NCI-H2081 treated with DMSO at 0.1 percent for 48 hours (cell line): ENCODE measurements around the gene MAPK12.

ENCODE experiments used
- DNase-seq: peaks from one replicate; lab custom pipeline; 2025; lab: John Stamatoyannopoulos, UW

Gene MAPK12

DNA sequence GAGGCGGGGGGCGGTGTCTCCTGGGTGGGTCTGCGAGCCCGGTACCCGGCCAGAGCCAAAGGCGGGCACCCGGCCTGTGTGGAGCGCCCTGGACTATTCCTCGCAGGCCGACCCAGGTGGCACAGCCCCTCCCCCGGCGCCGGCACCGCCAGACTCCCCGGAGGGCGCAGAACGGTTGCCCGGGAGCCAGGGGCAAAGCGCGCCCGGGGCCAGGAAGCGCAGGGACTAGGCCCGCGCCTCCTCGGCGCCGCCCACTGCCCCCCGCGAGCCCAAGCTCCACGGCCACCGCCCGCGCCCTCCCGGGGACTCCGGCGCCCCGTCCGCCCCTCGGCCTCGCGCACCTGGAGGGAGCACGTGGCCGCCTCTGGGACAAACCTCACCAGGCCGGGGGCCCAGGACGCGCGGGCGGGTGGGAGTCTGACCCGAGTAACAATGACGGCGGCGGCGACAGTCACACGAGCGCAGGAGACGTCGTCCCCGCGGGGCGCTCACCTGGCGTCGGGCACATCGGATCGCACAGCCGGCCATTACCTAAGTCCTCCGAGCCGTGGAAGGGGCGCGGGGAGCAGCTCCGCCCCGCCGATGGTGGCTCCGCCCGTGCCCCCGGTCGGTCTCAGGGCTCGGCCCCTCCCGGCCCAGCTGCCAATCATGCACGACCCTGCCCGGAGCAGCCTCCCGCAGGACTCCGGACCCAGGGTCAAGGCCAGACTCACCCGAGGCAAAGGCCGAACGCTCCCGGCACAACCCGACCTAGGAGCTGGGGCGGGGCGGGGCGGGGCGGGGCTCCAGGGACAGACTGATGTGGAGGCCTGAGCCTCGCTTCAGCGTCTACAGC is 38.5 kb upstream of the MAPK12 start:
- DNase-seq, result no peak

DNA sequence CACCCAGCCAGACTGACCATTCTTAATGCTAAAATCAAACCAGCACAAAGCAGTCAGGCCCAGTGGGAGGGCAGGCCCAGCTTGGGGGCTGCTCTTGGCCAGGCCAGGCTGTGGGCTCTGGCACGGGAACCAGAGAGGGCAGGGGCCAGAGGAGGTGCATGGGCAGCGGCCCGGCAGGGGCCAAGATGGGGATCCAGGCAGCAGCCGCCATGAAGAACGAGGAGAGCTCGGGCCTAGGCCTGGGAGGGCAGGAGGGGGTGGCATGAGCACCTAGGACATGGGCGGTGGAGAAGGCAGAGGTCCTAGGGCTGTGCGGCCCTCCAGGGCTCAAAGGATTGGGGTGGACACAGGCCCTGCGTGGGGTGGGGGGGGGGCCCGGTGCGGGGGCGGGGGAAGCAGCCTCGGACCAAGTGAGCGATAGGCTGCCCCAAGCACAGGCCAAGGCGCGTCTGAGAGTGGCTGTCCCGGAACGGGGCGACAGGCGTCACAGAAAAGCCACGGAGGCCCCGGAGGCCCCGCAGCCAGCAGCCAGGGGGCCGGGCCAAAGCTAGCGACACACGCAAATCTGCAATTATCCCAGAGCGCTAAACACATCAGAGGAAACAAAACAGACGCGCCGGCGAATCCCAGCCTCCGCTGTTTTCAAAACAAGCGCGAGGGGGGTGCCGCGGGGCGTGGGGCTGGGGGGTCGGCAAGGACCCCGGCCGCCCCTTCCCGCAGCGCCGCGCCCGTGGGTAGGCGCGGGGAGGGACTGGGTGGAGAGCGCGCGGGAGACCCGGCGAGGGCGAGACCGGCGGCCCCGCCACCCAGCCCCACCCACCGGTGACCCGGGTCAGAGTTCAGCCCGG is 37.7 kb upstream of the MAPK12 start:
- DNase-seq, result no peak

DNA sequence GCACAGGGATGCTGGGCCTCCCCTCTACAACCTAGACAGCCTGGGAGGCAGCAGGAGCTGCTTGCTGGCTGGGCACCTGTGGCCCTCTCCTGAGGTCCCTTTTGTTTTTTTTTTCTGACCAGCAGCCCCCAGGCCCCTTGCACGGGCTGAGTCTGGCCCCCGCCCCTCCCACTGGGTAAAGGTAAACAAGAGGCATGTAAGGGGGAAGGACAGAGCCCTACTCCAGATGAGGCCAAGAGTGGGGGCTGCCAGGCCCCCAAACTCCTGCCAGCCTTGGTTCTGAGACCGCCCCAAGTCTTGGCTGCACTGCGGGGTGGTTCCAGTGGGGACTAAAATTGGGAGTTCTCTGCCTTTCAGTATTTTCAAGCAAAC is 36.8 kb upstream of the MAPK12 start:
- DNase-seq, result no peak

DNA sequence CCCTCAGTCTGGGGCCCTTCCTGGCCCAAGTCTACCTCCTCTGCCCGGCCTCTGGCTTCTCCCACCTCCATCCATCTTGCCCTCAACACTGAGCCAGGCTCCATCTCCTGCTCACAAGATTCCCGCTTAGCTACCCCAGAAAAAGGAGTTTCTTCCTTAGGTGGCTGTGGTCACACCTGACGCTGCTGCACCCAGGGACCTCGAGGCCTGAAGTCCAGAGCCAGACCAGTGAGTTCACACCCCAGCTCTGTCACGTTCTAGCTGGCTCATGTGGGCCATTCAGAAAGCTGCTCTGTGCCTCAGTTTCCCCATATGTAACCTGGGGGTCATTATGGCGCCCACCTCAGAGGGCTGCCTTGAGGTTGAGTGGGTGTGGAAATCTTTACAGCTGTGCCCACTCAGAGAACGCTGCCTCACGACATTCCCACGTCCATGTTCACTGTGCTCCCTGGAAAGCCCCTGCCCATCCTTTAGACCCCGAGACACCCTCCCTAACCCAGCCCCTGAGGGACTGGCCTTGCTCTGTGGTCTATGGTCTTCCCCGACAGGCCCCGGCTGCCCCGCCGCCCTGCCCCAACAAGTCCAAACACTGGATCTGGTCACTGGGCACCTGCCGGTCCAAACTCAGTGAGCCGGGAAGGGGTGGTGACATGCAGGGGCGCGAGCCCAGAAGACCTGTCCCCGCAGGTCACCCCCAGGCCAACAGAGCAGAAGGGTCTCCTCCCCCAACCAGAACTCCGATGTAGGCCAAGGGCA is 36.2 kb upstream of the MAPK12 start:
- DNase-seq, result no peak

DNA sequence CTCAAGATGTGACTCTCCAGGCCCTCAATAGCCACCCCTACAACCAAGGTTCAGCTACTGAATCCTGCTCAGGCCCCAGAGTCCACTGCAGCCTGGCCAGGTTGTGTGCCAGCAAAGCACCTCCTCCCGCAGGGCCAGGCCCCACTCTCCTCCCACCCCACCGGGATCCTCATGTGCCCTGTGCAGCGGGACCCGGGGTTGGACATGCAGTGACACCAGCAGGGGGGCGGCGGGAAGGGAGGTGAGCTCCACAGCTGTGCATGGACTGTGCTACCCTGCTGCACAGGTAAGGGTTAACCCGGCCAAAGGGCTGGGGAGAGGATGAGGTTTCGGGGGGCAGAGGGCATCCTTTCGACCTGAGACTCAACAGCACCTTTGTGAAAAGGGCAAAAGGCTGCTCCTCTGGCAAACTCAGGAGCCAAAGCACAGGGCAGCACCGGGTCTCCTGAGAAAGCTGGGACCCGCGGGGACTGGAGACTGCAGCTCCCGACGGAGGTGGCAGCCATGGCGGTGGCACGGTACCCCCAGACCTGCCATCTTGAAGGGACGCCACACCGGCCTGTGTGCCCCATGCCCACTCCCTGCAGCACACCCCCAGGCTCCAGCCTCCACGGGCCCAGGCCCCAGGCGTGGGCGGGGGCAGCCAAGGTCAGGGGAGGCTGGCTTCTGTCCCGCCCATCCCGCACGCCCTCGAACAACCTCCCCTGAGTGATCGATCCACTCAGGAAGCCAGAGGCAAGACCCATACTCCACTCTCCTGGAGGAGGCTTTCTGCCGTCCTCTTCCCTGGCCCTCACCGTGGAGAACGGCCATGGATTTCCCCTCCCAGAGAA is 35.4 kb upstream of the MAPK12 start:
- no peak for DNase-seq

DNA sequence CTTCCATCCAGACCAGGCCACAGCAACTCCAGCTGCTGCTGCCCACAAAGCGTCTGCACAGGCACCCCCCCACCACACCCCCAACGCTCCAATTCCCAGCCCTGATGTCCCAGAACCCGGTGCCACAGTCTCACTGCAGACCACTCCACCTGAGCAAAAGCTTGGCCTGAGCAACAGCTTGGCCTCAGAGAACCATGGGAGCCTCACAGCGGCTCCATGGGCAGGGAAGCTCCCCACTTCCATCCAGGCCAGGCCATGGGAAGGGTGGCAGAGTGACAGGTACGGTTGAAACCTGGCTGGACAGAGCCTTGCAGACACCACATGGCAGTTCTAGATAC is 32.8 kb upstream of the MAPK12 start:
- no peak for DNase-seq

DNA sequence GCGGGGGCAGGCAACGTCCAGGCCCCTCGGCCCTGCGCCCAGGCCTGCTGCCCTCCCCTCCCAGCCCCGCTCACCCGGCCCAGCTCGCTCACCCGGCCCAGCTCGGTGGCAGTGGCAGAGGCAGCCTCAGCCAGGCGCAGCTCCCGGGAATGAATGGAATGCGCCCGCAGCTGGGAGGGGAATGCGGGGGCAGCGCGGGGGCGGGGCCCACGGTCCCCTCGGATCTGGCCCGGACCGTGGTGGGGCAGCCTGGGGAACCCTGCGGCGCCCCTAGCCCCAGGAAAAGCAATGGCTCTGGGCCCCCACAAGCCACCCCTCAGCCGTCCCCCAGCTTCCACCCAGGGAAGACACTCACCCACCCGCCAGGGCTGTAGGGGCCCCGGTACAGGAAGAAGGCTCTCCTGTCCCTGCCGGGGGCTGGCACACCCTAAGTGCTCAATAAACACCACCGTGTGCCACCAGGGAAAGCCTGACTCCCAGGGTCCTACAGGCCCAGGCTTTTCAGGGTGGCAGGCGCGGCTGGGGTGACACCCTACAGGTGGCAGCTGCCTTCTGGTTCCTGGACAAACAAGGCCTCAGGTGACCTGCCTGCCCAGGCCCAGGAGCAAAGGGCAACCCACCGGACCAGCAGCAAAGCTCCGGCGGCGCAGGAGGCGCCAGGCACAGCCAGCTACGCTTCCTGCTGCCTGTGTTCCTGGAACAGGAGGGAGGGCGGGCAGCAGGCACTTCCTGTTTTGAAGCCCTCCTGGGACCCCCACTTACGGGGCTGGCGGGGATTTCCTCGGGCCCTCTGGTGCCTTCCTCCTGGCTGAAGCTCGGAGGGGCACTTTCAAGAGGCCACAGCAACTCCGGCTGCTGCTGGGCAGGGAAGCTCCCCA is 32.2 kb upstream of the MAPK12 start:
- no peak for DNase-seq

DNA sequence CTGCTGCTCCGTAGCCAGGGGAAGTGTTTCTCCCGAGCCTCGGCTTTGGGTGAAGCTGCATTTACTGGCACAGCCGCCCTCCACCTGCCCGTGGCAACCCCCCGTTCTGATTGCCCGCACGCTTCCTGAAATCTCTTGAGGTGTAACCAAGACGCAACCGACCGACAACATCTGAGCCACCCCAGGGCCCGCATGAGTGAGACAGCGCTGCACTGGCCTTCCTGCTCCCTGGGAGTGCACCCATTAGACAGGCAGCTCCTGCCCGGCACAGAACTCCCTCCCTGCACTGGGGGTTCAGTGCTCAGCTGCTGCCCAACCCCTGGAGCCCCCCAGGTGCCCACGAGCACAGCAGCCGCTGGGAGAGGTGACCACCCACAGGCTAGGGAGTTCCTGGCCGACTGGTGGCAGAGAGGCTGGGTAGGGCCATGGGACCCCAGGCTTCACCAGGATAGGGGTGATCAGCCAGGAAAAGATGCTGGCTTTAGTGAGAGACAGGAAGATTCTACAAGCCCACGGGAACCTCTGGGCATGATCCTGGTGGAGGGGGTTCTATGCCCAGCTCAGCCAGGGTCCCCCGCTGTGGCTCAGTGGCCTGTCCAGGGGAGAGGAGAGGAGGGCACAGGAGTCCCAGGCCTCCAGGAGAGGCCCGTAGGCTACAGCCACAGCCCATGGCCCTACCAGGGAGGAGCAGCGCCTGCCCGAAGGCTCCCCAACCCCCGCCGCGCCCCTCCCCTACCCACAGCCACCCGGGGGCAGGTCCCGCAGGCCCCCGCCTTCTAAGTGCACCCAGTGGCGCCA is 31.4 kb upstream of the MAPK12 start:
- DNase-seq, result no peak

DNA sequence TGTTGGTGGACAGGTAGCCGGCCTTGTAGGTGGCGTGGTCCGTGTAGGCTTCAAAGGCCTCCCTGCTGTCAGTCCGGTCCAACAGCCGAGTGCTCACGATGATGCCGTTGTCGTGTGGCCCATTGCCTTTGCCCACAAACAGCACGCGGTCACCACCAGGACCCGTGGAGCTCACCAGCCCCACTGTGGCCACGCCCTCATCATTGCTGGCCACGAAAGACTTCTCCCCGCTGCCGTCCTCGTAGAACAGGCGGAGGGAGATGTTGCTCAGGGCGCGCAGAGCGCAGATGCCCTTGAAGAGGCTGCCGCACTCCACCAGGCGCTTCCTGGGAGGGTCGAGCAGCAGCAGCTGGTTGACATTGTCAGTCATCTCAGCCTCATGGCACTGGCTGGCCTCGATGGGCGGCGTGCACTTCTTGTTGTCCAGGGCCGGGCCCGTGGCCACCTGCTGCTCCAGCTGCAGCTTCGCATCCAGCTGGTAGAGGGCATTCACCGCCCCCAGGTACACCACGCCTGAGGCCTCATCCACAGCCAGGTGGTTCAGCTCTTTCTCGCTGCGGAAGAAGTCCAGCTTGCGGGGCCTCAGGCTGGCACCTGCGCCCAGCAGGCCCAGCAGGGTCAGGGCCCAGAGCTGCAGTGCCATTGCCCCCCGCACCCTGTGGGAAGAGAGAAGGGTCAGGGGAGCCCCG is 28.6 kb upstream of the MAPK12 start:
- no peak for DNase-seq

DNA sequence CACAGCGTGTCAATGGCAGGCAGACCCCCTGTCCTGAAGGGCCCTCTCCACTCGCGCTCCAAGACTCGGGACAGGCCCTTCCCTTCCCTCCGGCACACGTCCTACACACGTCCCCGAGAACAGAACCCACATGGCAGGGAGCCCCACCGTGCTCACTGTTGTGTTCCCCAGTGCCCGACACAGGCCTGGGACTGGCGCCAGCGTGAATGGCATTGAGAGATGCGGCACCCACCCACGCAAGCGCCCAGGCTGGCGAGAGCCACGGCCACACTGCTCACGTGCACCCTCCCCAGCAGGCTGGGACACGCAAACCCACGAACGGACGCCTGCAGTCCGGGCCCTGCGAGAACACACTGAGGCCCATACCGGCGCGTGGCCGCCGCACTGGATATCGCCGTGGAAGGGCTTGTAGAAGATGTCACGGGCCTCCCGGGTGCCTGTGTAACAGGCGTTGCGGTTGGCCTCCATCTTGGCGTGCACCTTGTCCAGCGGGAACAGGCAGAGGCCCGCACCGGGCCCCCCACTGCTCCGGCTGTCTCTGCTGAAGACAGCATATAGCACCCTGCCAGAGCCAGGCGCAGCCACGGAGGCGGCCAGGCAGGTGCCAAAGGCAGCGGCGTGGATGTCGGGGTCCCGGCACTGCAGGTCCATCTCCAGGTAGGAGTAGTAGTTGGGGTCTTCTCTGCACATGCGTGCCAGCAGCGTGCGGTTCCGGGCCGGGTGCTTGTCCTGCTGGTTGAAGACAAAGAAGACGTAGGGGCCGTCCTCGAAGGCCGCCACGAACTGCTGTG is 27.9 kb upstream of the MAPK12 start:
- DNase-seq, result no peak

DNA sequence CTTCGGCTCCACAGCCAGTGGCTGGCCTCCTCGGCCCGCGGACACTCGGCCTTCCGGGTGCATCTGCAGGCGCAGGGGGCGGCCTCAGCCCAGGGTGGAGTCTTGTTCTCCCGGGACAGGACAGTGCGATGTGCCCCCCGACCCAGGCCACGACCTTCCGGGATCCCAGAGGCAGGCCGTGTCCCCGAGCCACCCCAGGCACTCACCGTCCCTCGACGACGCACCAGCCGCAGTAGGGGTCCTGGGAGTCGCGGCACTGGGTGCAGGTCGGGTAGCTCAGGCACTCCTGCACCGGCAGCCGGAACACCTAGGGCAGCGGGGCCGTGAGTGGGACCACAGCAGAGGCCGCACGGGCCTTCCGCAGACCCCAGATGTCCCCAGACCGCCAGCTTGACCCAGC is 26.2 kb upstream of the MAPK12 start:
- DNase-seq, result no peak

DNA sequence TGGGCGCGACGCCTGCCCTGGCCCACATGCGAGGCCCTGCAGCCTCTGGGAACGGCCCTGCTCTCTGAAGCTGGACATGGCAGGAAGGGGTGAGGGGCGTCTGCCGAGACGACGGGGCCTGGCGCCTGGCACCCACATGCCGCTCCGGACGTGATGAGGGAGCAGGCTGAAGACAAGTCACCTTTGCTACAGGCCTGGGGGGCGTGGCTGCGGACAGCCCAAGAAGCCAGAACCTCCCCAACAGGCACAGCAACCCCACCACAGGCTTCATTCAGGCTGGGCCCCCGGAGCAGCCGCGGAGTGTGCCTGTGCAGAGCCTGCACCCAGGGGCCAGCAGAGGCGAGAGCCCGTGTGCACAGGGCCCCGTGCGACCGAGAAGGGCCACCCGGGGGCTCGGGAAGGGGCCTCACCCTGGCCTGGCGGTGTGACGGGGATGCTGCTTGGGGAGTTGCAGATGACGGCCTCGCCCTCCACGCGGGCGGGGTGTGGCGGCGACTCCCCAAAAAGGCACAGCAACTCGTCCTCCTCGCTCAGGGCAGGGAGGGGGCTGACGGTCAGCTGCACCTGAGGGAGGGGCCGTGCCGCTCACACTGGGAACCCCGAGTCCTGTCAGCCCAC is 25.3 kb upstream of the MAPK12 start:
- DNase-seq, result no peak

DNA sequence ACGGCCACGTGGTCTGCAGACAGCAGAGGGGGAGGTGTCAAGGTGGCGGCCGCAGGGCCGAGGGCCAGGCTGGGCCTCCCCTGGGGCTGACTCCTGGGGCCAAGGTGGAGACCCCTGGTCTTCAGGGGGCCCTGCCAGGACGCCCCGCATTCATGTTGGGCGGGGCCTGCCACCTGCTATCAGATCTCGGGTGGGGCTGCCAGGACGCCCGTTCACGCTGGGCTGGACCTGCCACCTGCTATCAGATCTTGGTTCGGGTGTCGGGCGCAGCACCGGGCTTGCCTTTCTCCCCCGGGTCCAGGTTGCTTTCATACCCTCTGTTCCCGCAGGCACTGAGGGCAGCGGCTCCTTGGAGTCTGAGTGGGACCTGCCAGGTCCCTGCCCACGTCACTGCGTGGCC is 24.8 kb upstream of the MAPK12 start:
- no peak for DNase-seq

DNA sequence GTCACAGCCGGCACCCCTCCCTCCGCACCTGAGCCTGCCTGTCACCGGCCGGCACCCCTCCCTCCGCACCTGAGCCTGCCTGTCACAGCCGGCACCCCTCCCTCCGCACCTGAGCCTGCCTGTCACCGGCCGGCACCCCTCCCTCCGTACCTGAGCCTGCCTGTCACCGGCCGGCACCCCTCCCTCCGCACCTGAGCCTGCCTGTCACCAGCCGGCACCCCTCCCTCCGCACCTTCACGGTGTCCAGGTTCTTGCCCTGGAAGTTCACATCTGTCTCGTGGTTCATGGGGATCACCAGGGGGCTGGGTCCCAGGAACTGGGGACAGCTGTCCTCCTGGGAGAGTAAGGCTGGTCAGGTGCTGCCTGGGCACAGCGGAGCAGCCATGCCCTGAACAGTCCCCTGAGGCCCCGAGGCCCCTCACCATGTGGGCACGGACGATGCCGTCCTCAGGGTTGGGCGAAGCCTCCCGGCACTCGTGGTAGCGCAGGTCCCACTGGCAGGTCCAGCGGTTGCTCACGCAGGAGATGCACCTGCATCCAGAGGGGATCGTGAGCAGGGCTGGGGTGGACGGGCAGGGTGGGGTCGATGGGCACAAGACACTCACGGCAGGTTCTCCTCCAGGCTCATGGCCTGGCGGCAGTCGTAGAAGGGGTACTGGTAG is 24.2 kb upstream of the MAPK12 start:
- no peak for DNase-seq

DNA sequence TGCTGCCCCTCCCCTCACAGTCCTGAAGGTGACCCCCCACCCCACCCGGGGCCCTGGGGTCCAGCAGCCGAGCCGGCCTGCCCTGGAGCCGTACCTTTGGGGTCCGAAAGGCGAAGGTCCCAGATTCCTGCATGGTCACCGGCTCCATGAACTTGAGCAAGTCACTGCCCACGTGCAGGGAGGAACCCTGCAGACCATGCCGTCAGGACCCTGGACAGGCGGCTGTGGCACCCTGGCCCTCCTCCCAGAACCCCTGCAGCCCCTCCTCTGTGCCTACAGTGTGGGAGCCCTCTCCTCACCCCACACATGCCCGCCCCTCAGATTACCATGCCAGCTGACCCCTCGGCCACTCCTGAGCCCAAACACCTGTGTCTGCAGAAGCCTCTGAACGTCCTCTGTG is 23.0 kb upstream of the MAPK12 start:
- DNase-seq, result no peak

DNA sequence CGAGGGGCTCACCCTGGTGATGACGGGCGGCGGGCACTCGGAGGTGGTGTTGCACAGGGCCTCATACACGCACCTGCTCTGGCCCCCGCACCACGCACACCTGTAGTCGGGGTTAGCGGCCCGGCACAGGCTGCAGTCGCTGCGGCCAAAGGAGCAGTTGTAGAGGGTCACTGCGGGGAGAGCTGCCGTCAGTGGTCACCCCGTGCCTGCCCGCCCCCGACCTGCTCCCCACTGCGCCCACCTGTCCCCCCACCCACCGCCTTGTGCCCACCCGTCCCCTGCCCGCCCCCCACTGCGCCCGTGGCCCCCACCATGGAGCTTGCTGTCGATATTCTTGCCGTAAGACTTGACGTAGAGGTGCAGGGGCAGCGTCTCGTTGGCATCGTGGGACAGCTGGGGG is 22.3 kb upstream of the MAPK12 start:
- no peak for DNase-seq

DNA sequence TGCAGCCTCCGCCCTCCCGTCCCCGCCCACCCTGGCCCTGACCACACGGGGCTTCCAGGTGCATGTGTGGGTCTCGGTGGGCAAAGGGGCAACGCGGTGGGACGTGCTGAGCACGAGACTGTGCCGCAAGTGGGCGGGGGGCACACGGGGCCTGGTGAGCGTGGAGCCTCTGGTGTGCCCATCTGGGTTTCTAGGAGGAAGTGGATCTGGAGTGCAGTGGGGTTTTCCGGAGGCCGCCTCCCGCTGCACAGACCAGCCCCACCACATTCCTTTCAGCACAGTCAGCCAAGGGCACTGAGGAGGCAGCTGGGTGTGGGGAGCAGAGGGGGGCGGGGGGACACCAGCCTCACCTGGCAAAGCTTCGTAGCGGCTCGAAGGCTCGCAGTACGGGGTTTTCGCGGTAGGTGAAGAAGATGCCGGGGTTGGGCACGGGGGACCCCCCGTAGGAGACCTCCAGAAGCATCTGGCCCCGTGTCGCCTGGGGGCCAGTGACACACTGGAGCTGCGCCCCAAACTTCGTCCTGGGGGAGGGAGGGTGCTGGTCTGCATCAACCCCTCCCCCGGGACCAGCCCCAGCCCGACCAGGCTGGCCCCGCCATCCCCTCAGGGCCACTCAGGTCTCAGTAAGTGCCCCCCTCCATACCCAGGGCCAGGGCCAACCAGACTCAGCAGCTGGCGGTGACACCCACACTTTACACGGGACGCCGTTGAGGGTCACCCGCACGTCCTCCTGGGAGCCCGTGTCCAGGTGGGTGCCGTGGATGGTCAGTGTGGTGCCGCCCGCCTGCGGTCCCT is 21.1 kb upstream of the MAPK12 start:
- no peak for DNase-seq
